Panc1 (cell line): ENCODE measurements around the gene PIWIL1.

Experiments used
- TCF7L2 ChIP-seq: IDR thresholded peaks from 2 replicates; pipeline ENCODE4 v1.6.1; 2011; ENCODE audit warnings: mild to moderate bottlenecking, low read depth, low read length, inconsistent platforms
- TF ChIP-seq, protein P1 (sequence below): fragments of 450-650 bp; IDR thresholded peaks from 2 replicates; pipeline ENCODE4 v1.5.1; 2017; ENCODE audit warnings: mild to moderate bottlenecking
- TF ChIP-seq, protein P2 (sequence below), 2 experiments: IDR thresholded peaks; 2 replicates each; pipeline ENCODE4 v1.6.1; 2011 to 2012; ENCODE audit warnings: low read depth in 2 of 2, control low read depth in 1 of 2, low read length in 1 of 2, mild to moderate bottlenecking in 1 of 2, moderate library complexity in 1 of 2; ENCODE audit not compliant: insufficient read depth in 1 of 2

DNA sequence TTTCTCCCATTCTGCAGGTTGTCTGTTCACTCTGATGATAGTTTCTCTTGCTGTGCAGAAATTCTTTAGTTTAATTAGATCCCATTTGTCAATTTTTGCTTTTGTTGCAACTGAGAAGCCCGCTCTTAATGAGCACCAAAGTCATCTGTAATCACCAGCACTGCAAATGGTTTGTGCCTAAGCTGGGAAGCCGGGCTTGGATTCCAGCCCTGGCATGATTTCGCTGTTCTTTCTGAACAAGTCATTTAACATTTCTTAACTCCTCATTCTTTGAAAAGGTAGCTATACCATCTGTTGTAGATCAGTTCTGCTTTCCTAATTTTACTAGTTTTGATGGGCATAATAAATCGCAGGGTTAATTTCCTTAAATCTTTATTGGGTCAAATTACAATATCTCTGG, 32.1 kb downstream of the PIWIL1 start:
- no peak for TF ChIP-seq TCF7L2
- TF ChIP-seq, protein P1, sequence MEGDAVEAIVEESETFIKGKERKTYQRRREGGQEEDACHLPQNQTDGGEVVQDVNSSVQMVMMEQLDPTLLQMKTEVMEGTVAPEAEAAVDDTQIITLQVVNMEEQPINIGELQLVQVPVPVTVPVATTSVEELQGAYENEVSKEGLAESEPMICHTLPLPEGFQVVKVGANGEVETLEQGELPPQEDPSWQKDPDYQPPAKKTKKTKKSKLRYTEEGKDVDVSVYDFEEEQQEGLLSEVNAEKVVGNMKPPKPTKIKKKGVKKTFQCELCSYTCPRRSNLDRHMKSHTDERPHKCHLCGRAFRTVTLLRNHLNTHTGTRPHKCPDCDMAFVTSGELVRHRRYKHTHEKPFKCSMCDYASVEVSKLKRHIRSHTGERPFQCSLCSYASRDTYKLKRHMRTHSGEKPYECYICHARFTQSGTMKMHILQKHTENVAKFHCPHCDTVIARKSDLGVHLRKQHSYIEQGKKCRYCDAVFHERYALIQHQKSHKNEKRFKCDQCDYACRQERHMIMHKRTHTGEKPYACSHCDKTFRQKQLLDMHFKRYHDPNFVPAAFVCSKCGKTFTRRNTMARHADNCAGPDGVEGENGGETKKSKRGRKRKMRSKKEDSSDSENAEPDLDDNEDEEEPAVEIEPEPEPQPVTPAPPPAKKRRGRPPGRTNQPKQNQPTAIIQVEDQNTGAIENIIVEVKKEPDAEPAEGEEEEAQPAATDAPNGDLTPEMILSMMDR, result no peak
- TF ChIP-seq, protein P2, sequence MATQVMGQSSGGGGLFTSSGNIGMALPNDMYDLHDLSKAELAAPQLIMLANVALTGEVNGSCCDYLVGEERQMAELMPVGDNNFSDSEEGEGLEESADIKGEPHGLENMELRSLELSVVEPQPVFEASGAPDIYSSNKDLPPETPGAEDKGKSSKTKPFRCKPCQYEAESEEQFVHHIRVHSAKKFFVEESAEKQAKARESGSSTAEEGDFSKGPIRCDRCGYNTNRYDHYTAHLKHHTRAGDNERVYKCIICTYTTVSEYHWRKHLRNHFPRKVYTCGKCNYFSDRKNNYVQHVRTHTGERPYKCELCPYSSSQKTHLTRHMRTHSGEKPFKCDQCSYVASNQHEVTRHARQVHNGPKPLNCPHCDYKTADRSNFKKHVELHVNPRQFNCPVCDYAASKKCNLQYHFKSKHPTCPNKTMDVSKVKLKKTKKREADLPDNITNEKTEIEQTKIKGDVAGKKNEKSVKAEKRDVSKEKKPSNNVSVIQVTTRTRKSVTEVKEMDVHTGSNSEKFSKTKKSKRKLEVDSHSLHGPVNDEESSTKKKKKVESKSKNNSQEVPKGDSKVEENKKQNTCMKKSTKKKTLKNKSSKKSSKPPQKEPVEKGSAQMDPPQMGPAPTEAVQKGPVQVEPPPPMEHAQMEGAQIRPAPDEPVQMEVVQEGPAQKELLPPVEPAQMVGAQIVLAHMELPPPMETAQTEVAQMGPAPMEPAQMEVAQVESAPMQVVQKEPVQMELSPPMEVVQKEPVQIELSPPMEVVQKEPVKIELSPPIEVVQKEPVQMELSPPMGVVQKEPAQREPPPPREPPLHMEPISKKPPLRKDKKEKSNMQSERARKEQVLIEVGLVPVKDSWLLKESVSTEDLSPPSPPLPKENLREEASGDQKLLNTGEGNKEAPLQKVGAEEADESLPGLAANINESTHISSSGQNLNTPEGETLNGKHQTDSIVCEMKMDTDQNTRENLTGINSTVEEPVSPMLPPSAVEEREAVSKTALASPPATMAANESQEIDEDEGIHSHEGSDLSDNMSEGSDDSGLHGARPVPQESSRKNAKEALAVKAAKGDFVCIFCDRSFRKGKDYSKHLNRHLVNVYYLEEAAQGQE (IDR thresholded peaks at IDR 0.05; ENCODE audit: insufficient read depth in 1 of 2, low read depth in 2 of 2, low read length in 1 of 2), result no peak
